GM08714 (cell line): ENCODE measurements around the gene KCNAB1.

ENCODE experiments used
- H3K4me3 ChIP-seq: fragments of 200-500 bp; sonication (Bioruptor generic); 2 replicates; pipeline ENCODE4 v1.5.1; 2014; ENCODE audit warnings: mild to moderate bottlenecking, low read length, inconsistent platforms
- ZNF274 ChIP-seq: IDR thresholded peaks from 2 replicates; pipeline ENCODE4 v1.6.1; 2012; ENCODE audit warnings: mild to moderate bottlenecking, low read depth, low read length

Gene KCNAB1

GRCh38 chr3:156311431-156311830 lies 191.1 kb downstream of the KCNAB1 start:
- no peak for TF ChIP-seq ZNF274
- H3K4me3 ChIP-seq: no peak overlapping the region

GRCh38 chr3:156311930-156312329 lies 191.6 kb downstream of the KCNAB1 start:
- no peak for TF ChIP-seq ZNF274

DNA sequence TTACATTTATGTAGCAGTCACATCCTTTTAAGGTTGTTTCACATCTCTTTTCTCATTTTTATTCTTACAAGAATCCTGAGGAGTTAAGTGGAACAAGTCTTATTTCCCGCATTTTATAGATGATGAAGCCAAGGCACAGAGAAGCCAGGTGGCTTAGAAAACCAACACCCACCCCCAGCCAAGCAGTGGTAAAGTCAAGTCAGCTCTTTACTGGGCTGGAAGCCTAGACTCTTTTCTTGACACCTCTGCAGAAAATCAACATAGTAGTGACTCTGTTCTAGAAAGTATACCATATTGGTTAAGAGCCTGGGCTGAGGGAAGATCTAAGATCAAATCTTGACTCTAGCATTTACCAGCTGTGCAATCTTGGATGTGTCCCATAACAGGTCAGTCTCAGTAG lies 195.7 kb downstream of the KCNAB1 start:
- H3K4me3 ChIP-seq: no peak overlapping the region
- TF ChIP-seq ZNF274: no peak

More at GRCh38 chr3:156311930-156312329, 191.6 kb downstream of the KCNAB1 start:
- no peak overlapping the region for H3K4me3 ChIP-seq

DNA sequence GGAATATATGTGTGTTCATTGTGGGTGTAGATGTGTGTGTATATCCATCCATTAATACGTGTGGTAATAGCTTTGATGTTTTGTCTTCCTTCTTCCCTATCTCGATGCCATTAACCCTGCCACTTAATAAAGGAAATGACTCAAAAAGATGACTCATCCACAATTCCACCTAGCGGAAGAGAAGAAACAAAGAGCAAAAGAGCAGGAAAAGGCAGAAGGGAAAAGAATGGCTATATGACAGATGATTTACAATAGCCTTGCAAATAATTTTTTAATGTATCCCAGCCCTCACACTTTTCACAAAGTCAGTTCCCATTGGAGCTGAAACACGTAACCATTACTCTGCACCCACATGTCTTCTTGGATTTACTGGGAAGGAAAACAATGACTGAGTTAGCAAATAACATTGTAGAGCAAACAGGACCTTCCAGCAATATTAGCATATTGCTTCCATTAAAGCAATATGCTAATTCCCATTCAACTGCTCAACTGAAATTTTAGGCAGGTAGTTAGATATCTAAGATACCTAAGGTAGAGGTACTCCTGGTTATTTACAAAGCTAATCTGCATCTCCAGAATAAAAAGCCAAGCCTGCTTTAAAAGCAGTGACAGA lies 197.2 kb downstream of the KCNAB1 start:
- H3K4me3 ChIP-seq: no peak overlapping the region
- no peak for TF ChIP-seq ZNF274

- H3K4me3 ChIP-seq: no peak overlapping the region
- TF ChIP-seq ZNF274: no peak
Measured at GRCh38 chr3:156321945-156322344, 201.6 kb downstream of the KCNAB1 start.

GRCh38 chr3:156323466-156323865 lies 203.1 kb downstream of the KCNAB1 start:
- H3K4me3 ChIP-seq: no peak overlapping the region
- TF ChIP-seq ZNF274: no peak

- no peak for TF ChIP-seq ZNF274
- H3K4me3 ChIP-seq: no peak overlapping the region
Measured at GRCh38 chr3:156330415-156330814, 210.0 kb downstream of the KCNAB1 start.

DNA sequence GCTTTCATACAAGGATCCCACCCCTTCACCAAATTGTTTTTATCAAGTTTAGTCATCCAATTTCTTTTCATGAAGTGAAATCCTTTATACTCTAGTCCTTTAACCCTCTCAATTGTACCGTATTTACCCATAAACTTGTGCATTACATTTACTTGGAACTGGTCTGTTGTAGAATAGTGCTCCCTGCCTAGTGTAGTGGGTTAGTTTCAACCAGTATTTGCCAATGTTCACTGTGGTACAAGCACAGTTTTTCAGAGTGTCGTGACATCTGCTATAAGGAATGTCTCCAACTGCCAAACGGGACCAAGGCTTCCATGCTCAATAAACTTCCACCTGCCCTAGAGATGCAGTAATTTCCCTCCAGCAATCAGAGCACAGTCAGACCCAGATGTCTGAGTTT lies 211.9 kb downstream of the KCNAB1 start:
- TF ChIP-seq ZNF274: no peak
- no peak overlapping the region for H3K4me3 ChIP-seq

DNA sequence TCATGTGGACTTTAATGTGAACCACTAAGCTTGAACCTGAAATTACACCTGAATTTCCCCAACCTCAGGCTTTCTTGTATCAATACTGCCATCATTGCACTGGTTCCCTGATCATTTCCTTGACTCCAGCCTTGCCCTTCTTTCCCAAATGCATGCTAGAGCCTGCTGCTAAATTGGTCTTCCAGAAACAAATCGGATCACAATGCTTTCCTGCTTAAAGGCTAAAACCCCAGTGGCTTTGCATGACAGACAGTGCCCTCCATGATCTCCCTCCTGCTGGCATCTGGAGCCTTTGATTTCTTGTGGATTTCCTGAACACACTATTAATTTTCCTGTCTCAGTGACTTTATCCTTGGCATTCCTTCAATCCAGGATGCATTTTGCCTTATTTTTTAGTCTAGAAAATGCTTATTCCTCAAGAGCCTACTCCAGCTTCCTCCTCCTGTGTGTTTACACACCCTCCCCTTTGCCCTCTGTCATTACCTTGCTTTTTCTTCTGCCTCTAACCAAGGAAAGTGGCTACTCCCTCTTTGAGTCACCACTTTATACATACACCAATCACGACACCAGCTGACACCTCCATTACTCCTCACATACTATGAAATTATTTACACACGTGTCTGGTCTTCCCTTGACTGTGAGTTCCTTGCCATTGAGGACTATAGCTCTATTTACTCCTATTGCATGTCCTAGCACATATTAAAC lies 214.6 kb downstream of the KCNAB1 start:
- H3K4me3 ChIP-seq: no peak overlapping the region
- no peak for TF ChIP-seq ZNF274

GRCh38 chr3:156339491-156339890 lies 219.1 kb downstream of the KCNAB1 start:
- no peak for TF ChIP-seq ZNF274
- no peak overlapping the region for H3K4me3 ChIP-seq

DNA sequence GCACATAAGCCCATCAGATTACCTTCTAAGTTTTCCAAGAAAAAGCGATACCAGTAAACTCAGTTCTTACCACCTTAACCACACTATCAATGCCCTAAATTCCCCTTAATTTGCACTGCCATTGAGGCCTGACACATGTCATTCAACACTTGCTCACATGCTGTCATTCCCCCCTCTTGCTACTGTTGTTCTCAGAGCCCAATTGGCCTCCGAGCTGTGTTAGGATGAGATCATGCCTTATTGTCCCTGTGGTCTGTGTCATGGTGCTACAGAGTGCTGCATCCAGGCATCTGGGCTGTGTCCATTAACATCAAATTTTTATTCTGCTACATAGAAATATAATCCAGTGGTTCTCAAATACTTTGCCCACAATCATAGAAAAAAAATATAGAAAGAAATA lies 221.0 kb downstream of the KCNAB1 start:
- TF ChIP-seq ZNF274: no peak
- H3K4me3 ChIP-seq: no peak overlapping the region

- H3K4me3 ChIP-seq: no peak overlapping the region
- TF ChIP-seq ZNF274: no peak
Measured at GRCh38 chr3:156341831-156342416, 221.5 kb downstream of the KCNAB1 start.

GRCh38 chr3:156344215-156344614 lies 223.8 kb downstream of the KCNAB1 start:
- TF ChIP-seq ZNF274: no peak

GRCh38 chr3:156349111-156349510 lies 228.7 kb downstream of the KCNAB1 start:
- TF ChIP-seq ZNF274: no peak
- H3K4me3 ChIP-seq: no peak overlapping the region

More at GRCh38 chr3:156344215-156344614, 223.8 kb downstream of the KCNAB1 start:
- H3K4me3 ChIP-seq: no peak overlapping the region

DNA sequence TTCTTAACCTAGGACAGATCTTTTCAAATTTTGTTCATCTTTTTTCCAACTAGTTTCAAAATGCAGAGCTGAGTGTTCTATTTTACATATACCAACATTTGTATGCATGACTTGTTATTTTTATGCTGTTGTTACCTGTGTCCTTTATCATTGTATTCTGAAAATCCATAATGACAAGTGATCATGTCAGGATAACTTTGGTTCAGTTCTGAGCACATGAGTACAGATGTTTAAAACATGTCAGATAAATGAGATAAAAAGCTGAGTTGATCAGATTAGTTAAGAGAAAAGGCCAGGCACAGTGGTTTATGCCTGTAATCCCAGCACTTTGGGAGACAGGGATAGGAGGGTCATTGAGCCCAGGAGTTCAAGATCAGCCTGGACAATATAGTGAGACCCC lies 229.6 kb downstream of the KCNAB1 start:
- no peak overlapping the region for H3K4me3 ChIP-seq
- TF ChIP-seq ZNF274: no peak

DNA sequence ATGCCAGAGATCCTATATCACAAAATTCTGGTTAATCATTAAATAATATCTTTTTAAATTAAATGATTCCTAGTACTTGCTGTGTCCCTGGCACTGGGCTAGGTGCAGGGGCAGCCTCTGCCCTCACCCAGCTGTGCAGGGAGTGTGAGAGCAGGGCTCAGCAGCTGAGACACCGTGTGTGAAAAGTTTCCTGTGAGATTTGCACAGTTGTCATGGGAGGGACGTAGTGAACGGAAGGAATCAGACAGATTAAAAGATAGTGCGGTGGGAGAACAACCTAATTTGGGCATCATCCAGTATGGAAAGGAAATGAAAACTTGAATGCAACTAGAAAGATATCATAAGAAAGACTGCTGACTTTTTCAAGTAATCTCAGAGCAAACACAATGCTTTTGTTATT lies 230.4 kb downstream of the KCNAB1 start:
- no peak for TF ChIP-seq ZNF274
- no peak overlapping the region for H3K4me3 ChIP-seq
